ENCODE measurements around the gene TUFT1.
"Not testable (repeated sequence)": the region's sequence is repeated elsewhere in the genome, so short reads cannot be mapped to it uniquely, and the experiment has no call there.

The TUFT1 gene

DNA sequence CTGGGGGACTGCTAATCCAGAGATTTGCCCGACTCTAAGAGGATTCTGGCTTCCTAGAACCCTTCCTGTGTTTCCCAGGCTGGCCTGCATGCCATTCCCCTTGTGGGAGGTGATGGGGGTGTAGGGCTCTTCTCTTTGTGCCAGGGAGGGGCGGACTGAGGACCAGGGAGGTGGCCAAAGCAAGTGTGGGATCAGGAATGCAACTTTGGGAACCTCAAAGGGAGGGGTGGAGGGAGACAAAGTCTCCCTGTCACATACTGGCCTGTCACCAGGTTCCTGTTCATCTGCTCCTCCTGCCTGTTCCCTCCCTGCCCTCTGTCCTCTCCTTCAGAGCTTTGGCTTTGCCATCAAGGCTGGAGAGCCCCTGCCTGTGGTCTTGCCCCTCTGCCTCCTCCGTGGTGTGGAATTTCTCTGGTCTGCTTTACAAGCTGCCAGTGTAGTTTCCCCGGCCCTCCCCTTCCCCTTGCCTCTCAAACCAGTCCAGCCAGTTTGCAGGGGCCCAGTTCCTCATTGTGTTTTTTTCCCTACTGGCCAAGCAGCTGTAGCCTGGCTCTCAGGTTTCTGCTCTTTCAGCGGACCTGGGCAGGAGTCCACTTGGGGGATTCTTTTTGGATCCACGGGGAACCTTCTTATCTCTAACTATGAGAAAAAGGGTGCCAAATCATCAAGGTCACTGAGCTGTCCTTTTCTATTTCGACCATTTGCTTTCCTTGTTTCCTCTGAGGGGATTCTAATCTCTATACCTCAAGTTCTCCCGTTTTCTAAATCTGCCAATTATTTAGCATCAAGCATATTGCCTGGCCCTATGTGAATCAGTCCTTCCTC, 27.1 kb upstream of the TUFT1 start:
- no peak for DNase-seq

- peak; percentile 11 for DNase-seq
Measured at GRCh38 chr1:151513626-151514121, 26.4 kb upstream of the TUFT1 start.

DNA sequence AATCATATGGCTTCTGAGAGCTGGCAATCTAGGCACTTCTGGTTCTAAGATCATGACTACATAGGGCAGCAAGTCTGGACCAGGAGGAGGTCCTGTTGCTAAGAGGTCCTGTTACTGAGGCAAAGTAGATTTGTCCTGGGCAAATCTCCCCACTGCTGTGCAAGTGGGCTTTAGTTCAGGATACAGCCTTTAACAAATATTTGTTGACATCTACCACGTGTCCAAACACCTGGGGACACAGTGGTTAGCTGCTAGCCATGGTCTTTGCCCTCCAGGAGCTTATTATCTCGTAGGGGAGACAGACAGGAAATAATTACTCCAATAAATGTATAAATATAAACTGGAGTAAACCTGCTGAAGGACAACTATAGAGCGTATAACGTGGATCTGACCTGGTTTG, 25.7 kb upstream of the TUFT1 start:
- no peak for DNase-seq

- DNase-seq: no peak
Measured at GRCh38 chr1:151515265-151515664, 24.8 kb upstream of the TUFT1 start.

GRCh38 chr1:151516031-151516511, 24.0 kb upstream of the TUFT1 start:
- DNase-seq: no peak

- DNase-seq: no peak
Measured at GRCh38 chr1:151518431-151518830, 21.7 kb upstream of the TUFT1 start.

DNA sequence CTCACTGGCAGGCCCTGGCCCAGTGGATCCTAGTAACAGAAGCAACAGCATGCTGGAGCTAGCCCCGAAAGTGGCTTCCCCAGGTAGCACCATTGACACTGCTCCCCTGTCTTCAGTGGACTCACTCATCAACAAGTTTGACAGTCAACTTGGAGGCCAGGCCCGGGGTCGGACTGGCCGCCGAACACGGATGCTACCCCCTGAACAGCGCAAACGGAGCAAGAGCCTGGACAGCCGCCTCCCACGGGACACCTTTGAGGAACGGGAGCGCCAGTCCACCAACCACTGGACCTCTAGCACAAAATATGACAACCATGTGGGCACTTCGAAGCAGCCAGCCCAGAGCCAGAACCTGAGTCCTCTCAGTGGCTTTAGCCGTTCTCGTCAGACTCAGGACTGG, 21.2 kb upstream of the TUFT1 start:
- DNase-seq: no peak

DNA sequence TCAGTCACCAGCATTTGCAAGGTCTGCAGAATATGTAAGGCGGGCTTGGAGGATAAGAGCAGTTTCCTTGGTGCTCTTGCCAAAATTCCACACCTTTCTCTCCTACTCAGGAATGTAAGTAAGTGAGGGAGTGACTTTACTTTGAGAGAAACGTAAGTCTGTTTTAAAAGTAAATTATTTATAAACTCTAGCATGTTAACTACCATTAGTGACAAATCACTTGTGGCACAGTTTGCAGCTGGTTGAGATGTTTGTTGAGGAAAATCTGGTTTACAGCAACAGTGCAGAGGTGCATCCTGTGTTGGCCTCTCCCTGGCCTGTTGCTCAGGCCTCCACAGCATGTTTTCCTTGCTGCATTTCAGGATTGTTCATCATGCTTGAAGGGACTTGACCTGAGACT, 20.4 kb upstream of the TUFT1 start:
- no peak for DNase-seq

- no peak for DNase-seq
Measured at GRCh38 chr1:151520359-151520758, 19.8 kb upstream of the TUFT1 start.

- not testable (repeated sequence) for DNase-seq
Measured at GRCh38 chr1:151522427-151522826, 17.7 kb upstream of the TUFT1 start.

DNA sequence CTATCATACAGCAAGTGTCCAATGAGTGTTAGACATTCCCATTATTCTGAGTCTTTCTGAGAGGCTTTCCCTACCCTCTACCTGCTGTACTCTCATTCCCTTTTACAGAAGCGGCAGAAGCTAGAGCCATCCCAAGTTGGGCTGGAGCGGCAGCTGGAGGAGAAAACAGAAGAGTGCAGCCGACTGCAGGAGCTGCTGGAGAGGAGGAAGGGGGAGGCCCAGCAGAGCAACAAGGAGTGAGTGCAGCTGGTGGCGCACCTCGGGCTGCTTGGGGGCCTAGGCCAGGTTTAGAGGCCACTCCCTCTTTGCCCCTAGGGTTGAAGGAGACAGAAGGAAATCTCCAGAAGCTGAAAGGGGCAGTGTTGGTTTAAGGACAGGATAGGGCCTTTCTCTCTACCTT, 16.8 kb upstream of the TUFT1 start:
- no peak for DNase-seq

GRCh38 chr1:151524736-151525135, 15.4 kb upstream of the TUFT1 start:
- no peak for DNase-seq

DNA sequence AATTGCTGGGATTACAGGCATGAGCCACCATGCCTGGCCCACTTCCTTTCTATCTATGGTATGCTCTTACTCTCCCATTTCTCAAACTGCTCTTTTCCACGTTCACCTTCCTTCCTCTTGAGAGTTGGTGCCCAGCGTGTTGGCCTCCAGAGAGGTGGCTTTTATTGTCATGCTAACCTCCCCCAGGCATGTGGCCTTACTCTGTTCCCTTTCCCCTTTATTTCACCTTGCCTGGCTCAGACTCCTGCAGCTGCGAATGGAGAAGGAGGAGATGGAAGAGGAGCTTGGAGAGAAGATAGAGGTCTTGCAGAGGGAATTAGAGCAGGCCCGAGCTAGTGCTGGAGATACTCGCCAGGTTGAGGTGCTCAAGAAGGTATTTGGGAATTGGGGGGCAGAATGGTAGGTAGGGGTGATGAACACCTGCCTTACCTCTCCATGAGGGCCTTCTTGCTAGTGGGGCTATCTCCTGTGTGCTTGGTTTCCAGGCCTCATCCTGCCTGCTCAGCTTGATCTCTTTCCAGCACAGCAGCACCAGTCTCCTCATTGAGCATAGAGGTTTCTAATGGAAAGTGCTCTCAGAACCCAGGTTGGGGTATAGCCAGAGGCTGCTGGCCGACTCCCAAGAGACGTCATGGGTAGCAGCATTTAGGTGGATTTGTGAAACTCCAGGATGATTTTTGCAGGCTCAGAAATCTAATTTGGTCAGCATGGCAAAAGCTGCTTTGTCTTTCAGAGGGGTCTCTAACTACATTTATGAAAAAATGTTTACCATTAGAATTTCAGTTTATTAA, 13.2 kb upstream of the TUFT1 start:
- no peak for DNase-seq

GRCh38 chr1:151529211-151529702, 10.9 kb upstream of the TUFT1 start:
- DNase-seq: no peak

GRCh38 chr1:151529781-151530180, 10.3 kb upstream of the TUFT1 start:
- DNase-seq: no peak

GRCh38 chr1:151530461-151530860, 9.6 kb upstream of the TUFT1 start:
- no peak for DNase-seq

GRCh38 chr1:151533870-151534269, 6.2 kb upstream of the TUFT1 start:
- DNase-seq: no peak

DNA sequence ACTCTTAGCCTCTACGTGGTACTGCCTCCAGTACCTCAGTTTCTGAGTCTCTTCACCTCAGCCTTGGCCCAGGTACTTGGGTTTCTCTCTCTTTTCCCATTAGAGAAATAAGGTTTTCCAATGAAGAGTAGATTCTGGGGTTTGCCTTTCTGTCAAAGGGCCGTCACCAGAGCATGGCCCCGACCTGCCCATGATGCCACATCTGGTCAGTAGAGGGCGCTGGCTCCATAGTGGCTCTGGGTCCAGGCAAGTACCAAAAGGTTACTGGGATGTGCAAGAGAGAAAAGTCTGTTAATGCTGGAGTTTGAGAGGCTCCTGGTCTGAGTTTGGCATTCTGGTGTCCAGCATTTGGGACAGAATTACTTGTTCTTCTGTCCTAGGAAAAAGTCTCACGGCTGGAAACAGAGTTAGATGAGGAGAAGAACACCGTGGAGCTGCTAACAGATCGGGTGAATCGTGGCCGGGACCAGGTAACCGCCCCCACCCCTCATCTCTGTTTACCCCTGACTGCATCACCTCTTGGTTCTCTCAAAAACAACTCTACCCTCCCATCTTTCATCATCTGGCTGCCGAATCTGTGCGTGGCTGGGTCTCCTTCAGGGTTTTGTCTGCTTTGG, 5.3 kb upstream of the TUFT1 start:
- DNase-seq: peak; percentile 39

DNA sequence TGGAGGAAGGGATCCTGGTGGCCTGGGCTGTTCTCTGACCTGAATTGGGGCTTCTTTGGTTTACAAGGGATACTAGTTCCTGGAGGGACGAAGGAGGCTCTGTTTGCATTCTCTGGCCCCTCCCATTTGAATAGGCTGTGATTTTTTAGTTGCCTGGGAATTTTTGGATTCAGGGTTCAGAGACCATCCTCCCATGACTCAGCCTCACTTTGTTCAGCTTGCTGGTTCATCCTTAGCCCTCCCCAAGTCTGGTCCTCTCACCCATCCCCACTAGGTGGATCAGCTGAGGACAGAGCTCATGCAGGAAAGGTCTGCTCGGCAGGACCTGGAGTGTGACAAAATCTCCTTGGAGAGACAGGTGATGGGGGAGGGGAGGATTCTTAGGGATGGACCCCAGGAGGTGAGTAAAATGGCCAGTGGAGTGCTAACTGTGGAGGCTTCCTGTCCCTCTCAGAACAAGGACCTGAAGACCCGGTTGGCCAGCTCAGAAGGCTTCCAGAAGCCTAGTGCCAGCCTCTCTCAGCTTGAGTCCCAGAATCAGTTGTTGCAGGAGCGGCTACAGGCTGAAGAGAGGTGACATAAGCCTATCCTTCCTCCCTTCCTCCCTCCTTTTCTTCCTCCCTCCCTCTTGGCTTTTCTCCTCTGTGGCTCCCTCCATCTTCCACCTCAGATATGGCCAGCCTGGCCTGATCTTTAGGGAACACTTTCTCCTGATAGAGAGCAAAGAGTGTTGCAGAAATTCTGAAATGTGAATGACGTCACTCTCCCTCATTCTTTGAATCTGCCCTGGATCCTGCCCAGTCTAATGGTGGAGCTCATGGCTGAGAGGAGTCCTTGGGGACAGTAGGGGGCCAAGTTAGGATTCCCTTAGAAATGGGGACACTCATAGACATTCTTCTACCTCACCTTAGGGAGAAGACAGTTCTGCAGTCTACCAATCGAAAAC, 4.5 kb upstream of the TUFT1 start:
- DNase-seq: no peak

DNA sequence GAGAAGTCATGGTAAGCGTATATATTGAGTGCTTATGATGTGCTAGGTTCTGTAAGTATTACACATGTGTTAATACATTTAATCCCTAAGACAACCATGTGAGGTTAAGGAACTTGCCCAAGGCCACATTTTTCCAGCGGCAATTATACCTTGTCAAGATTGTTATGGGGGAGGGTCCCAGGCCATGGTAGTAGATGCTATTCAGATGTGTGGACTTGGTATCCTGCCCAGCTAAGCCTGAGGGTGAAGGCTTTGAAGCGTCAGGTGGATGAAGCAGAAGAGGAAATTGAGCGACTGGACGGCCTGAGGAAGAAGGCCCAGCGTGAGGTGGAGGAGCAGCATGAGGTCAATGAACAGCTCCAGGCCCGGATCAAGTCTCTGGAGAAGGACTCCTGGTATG, 3.6 kb upstream of the TUFT1 start:
- no peak for DNase-seq

GRCh38 chr1:151537112-151537511, 3.0 kb upstream of the TUFT1 start:
- DNase-seq: no peak
